ENCODE data around the gene OR4E1.

The OR4E1 gene

GRCh38 chr14:21626491-21627230 is 47.0 kb downstream of the OR4E1 start:
- Mint-ChIP-seq H3K27me3 (peaks cover 3% of the 10 kb centered on the region), H3K27ac (no peak overlapping the region), H3K4me1 (ENCODE audit: low read depth) (no peaks in the 10 kb centered on the region), H3K36me3 (peaks cover 2% of the 10 kb centered on the region), H3K9me3 (ENCODE audit: low read depth) (no peaks in the 10 kb centered on the region), H3K4me3 (no peak overlapping the region)

Data from activated naive CD8-positive, alpha-beta T cell (primary cell).